Osteoblast (primary cell): ENCODE results near the gene MAT2B. TPM values are rescaled to one million over a fixed set of nuclear protein-coding genes. Genes with fewer than 3 reads are reported as not detected.

Experiments
- DNase-seq: peaks from one replicate; pipeline ENCODE4 v3.0.0; 2011; ENCODE audit warnings: low spot score, mixed read lengths; ENCODE audit not compliant: insufficient read length; ENCODE audit errors: missing footprints
- H2AFZ ChIP-seq: 2 replicates; pipeline ENCODE4 v1.6.0; 2011; ENCODE audit warnings: mild to moderate bottlenecking, low read length
- H3K27ac ChIP-seq: 2 replicates; pipeline ENCODE4 v1.5.1; 2011; ENCODE audit warnings: mild to moderate bottlenecking, low read depth, low read length, moderate library complexity
- H3K27me3 ChIP-seq: 2 replicates; pipeline ENCODE4 v1.6.0; 2012; ENCODE audit warnings: mild to moderate bottlenecking, control low read depth, inconsistent platforms, low read length, moderate library complexity; ENCODE audit not compliant: insufficient read depth
- H3K36me3 ChIP-seq: 2 replicates; pipeline ENCODE4 v1.5.1; 2011; ENCODE audit warnings: mild to moderate bottlenecking, low read length, control low read depth, moderate library complexity; ENCODE audit not compliant: insufficient read depth
- H3K4me1 ChIP-seq: 2 replicates; pipeline ENCODE4 v1.5.1; 2011; ENCODE audit warnings: mild to moderate bottlenecking, low read length, control low read depth, moderate library complexity; ENCODE audit not compliant: insufficient read depth
- H3K4me2 ChIP-seq: 2 replicates; pipeline ENCODE4 v1.6.0; 2011; ENCODE audit warnings: mild to moderate bottlenecking, low read length; ENCODE audit not compliant: insufficient read depth
- H3K4me3 ChIP-seq: fragments of 200-600 bp; sonication (generic); 3 replicates; pipeline ENCODE4 v1.5.1; 2012; ENCODE audit warnings: mild to moderate bottlenecking, low read length, inconsistent platforms; ENCODE audit not compliant: insufficient read depth
- H3K79me2 ChIP-seq: 2 replicates; pipeline ENCODE4 v1.6.0; 2012; ENCODE audit warnings: mild to moderate bottlenecking, low read length, control low read depth, inconsistent platforms; ENCODE audit not compliant: insufficient read depth
- H3K9me3 ChIP-seq: 2 replicates; pipeline ENCODE4 v1.5.1; 2011; ENCODE audit warnings: low read depth, low read length, control low read depth
- H4K20me1 ChIP-seq: 2 replicates; pipeline ENCODE4 v1.6.0; 2012; ENCODE audit warnings: mild to moderate bottlenecking, low read length, control low read depth; ENCODE audit not compliant: insufficient read depth
- total RNA-seq: library from RNA; depleted of rRNA; stranded (reverse); fragments of >200 nt; gene quantifications from 2 replicates; pipeline ENCODE4 v1.2.3, GENCODE V29; 2012
- TF ChIP-seq, protein P1 (sequence below): IDR thresholded peaks from 2 replicates; pipeline ENCODE4 v1.5.1; 2011; ENCODE audit warnings: mild to moderate bottlenecking, low read depth, low read length, moderate library complexity; ENCODE audit errors: extremely low read depth

MAT2B gene
- total RNA-seq, 1 donor, result 46.7 TPM

DNA sequence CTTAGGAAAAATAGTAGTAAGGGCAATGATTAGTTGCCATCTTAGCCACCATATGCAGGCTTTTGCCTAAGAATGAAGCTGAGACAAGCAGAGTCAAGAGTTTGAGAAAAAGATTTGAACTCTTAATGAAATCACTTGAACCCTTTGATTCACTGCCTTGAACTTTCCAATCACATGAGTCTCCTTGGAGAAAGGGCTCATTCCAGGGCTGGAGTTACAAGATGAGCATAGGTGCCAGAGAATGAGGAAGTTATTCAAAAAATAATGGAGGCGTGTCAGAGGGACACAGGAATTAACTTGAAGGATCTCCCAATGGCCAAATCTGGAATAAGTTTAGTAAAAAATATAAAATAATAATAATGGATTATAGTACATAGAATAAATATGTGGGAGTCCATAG is 35.3 kb downstream of the MAT2B start:
- H4K20me1 ChIP-seq, result no peaks in the 10 kb centered on the region
- H3K4me1 ChIP-seq, result no peaks in the 10 kb centered on the region
- no peak overlapping the region for H3K4me2 ChIP-seq
- H3K4me3 ChIP-seq, result no peak overlapping the region
- peaks cover 4% of the 10 kb centered on the region for H3K27me3 ChIP-seq
- no peak for DNase-seq
- no peak overlapping the region for H3K27ac ChIP-seq
- H3K9me3 ChIP-seq, result no peaks in the 10 kb centered on the region
- no peak overlapping the region for H2AFZ ChIP-seq
- TF ChIP-seq, protein P1, sequence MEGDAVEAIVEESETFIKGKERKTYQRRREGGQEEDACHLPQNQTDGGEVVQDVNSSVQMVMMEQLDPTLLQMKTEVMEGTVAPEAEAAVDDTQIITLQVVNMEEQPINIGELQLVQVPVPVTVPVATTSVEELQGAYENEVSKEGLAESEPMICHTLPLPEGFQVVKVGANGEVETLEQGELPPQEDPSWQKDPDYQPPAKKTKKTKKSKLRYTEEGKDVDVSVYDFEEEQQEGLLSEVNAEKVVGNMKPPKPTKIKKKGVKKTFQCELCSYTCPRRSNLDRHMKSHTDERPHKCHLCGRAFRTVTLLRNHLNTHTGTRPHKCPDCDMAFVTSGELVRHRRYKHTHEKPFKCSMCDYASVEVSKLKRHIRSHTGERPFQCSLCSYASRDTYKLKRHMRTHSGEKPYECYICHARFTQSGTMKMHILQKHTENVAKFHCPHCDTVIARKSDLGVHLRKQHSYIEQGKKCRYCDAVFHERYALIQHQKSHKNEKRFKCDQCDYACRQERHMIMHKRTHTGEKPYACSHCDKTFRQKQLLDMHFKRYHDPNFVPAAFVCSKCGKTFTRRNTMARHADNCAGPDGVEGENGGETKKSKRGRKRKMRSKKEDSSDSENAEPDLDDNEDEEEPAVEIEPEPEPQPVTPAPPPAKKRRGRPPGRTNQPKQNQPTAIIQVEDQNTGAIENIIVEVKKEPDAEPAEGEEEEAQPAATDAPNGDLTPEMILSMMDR, result no peak
- H3K79me2 ChIP-seq, result no peaks in the 10 kb centered on the region
- no peaks in the 10 kb centered on the region for H3K36me3 ChIP-seq

DNA sequence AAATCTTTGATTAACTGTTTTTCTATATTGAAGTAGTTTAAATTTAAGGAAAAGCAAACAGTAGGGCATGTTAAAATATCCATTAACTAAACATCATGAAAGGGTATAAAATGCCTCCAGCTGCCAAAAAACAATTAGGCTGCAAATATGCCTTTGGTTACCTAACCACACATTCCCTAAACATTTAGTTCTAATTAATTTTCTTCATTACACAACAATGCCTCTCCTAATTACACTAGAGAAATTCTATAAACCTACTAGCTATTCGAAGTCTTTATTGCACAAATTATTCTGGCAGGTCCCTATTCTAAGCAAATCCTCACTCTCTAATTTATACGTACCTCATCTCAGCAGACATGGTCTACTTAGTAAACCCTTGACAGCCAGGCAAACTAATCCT is 37.4 kb downstream of the MAT2B start:
- H3K27me3 ChIP-seq, result peaks cover 5% of the 10 kb centered on the region
- H3K4me1 ChIP-seq, result no peaks in the 10 kb centered on the region
- no peaks in the 10 kb centered on the region for H3K79me2 ChIP-seq
- H2AFZ ChIP-seq, result no peak overlapping the region
- no peak overlapping the region for H3K27ac ChIP-seq
- no peak for DNase-seq
- no peaks in the 10 kb centered on the region for H3K36me3 ChIP-seq
- H3K4me2 ChIP-seq, result no peak overlapping the region
- H4K20me1 ChIP-seq, result no peaks in the 10 kb centered on the region
- no peaks in the 10 kb centered on the region for H3K9me3 ChIP-seq
- H3K4me3 ChIP-seq, result no peak overlapping the region
- TF ChIP-seq, protein P1, result no peak

DNA sequence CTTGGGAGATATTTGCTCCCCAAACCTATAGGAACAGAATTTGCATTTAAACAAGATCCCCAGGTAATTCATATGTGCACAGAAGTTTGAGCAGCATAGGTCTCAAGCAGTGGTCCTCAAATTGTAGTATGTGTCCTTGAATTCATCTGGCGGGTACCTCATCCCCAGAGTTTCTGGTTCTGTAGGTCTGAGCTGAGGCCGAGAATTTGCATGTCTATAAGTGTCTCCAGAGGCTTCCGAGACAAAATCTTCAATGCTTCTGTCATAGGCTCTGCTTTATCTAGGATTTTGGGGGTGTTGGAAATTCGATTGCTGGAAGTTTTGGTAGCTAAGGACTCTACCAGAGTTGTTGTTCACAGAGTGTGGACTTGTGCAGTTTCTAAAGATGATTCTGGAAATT is 38.6 kb downstream of the MAT2B start:
- H2AFZ ChIP-seq, result no peak overlapping the region
- H3K4me1 ChIP-seq, result no peaks in the 10 kb centered on the region

DNA sequence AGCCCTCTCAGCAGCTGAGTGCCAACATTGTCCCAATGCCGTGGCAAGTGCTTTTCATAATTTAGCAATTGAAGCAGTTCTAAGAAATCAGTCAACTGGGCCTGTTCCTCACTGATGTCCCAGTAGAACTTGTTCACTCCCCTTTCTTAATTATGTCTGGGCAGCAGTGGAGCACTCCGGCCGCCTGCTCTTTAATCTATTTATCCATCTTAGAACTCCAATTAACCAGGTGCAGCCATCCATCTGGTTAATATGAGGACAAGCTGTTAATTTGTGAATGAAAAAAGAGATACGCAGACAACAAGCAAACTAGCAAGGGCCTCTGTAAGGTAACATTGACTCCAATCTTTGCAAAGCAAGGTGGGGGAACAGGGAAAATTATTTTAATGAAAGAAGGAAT is 39.4 kb downstream of the MAT2B start:
- Histone ChIP-seq H3K79me2 (no peaks in the 10 kb centered on the region), H4K20me1 (no peaks in the 10 kb centered on the region), H2AFZ (no peak overlapping the region), H3K27me3 (peaks cover 5% of the 10 kb centered on the region), H3K4me2 (no peak overlapping the region), H3K36me3 (no peaks in the 10 kb centered on the region), H3K9me3 (no peaks in the 10 kb centered on the region), H3K27ac (no peak overlapping the region), H3K4me1 (no peaks in the 10 kb centered on the region), H3K4me3 (no peak overlapping the region)
- no peak for DNase-seq
- TF ChIP-seq, protein P1, result no peak

More for the DNA sequence above, 38.6 kb downstream of the MAT2B start:
- Histone ChIP-seq H3K36me3 (no peaks in the 10 kb centered on the region), H3K4me3 (no peak overlapping the region), H3K9me3 (no peaks in the 10 kb centered on the region), H3K79me2 (no peaks in the 10 kb centered on the region), H4K20me1 (no peaks in the 10 kb centered on the region), H3K27me3 (peaks cover 5% of the 10 kb centered on the region), H3K4me2 (no peak overlapping the region), H3K27ac (no peak overlapping the region)
- TF ChIP-seq, protein P1, result no peak
- no peak for DNase-seq
